Stomach (tissue), 4 donors: ENCODE data around the gene MZB1.

ENCODE experiments used
- CTCF ChIP-seq, 7 experiments: fragments of 450-650 bp in 4 of 7; fragments of 200-600 bp in 3 of 7; sonication (generic) in 3 of 7; IDR thresholded peaks; one replicate each; pipeline ENCODE4 v1.5.1; 2016 to 2019; ENCODE audit warnings: antibody characterized with exemption in 7 of 7, control low read depth in 2 of 7, mild to moderate bottlenecking in 1 of 7
- EP300 ChIP-seq: sonication (generic); formaldehyde crosslinking; IDR thresholded peaks from one replicate; pipeline ENCODE4 v1.6.1; 2017; ENCODE audit warnings: antibody characterized with exemption
- POLR2A ChIP-seq, 4 donors: fragments of 450-650 bp; IDR thresholded peaks; one replicate each; pipeline ENCODE4 v1.6.1; 2016; ENCODE audit warnings: antibody characterized with exemption in 4 of 4, control low read depth in 2 of 4, mild to moderate bottlenecking in 1 of 4, moderate library complexity in 1 of 4
- POLR2AphosphoS5 ChIP-seq, 3 donors: sonication (generic); formaldehyde crosslinking; IDR thresholded peaks; one replicate each; pipeline ENCODE4 v1.6.1; 2016; ENCODE audit warnings: antibody characterized with exemption in 3 of 3

DNA sequence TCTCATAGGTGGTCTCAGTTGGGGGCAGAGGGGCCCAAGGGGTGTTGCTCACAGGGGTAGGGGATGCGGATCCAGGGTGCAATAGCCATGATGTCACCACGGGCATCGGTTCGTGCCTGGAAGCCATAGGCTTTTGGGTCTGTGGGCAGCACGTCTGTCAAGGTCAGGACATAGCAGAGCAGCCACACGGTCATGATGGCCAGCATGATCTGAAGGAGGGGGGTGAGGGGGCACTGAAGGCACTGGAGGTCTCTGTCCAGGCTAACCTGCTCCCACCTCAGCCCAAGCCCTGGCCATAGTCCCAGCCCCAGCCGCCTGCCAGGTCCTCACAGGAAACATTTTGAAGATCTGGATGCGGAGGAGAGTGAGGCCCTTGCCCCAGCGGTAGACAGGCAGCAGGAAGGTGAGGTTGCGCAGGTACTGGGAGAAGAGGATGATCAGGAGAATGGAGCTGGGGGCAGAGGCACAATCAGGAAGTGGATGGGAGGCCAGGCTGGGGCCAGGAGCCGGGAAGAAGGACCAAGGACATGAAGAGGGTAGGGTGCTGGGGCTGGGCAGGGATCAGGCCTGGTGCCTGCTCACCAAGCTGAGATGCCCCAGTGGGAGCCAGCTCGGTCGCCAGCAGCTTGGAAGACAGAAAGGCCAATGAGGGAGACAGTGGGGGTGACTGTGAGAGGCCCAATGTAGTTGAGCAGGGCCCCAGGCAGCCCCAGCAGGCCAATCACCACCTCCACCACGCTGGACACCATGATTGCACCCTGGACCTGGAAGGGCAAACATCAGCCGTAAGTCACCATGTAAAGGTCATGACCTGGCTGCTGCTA, 9.9 kb downstream of the MZB1 start:
- TF ChIP-seq CTCF (IDR thresholded peaks at IDR 0.05): no peak
- no peak for TF ChIP-seq POLR2A (IDR thresholded peaks at IDR 0.05)
- no peak for TF ChIP-seq POLR2AphosphoS5 (IDR thresholded peaks at IDR 0.05)
- no peak for TF ChIP-seq EP300
